H1 (cell line): ENCODE measurements around the gene IKZF1. TPM values are rescaled to one million over a fixed set of nuclear protein-coding genes. Genes with fewer than 3 reads are reported as not detected.

ENCODE experiments used
- CTCF ChIA-PET: fragments of 300-600 bp; sonication (Branson Sonifier 250); formaldehyde crosslinking; loops from one replicate; lab custom pipeline; 2021; ENCODE audit not compliant: partially characterized antibody; lab: Charles Lee
- POLR2A ChIA-PET: fragments of 300-600 bp; sonication (Branson Sonifier 250); formaldehyde crosslinking; loops from one replicate; lab custom pipeline; 2021; ENCODE audit warnings: inconsistent platforms; ENCODE audit not compliant: partially characterized antibody; lab: Charles Lee
- DNase-seq, 2 experiments: peaks; one replicate each; pipeline versions ENCODE4 v3.0.0 to v3.0.0-alpha.2; 2010 to 2022; ENCODE audit warnings: low spot score in 2 of 2, low read depth in 1 of 2, mixed read lengths in 1 of 2
- FAIRE-seq: peaks from 2 replicates; lab custom pipeline; 2011; peaks lifted over from hg19 to GRCh38; lab: Jason Lieb, UNC
- H2AFZ ChIP-seq: 2 replicates; pipeline ENCODE4 v1.8.1; 2012; ENCODE audit warnings: low read length, inconsistent platforms
- H2AK5ac ChIP-seq: 2 replicates; pipeline ENCODE4 v1.6.1; 2013; ENCODE audit warnings: low read depth, low read length
- H2BK120ac ChIP-seq: replicated peaks from 2 replicates; pipeline ENCODE3; 2013; ENCODE audit warnings: low read depth, low read length, inconsistent platforms
- H2BK12ac ChIP-seq: 2 replicates; pipeline ENCODE4 v1.6.1; 2013; ENCODE audit warnings: low read depth, low read length
- H2BK15ac ChIP-seq: 2 replicates; pipeline ENCODE4 v1.6.1; 2013; ENCODE audit warnings: low read length
- H2BK20ac ChIP-seq: 2 replicates; pipeline ENCODE4 v1.6.1; 2013; ENCODE audit warnings: low read length
- H2BK5ac ChIP-seq: 2 replicates; pipeline ENCODE4 v1.6.1; 2013; ENCODE audit warnings: low read depth, low read length
- H3K14ac ChIP-seq: 2 replicates; pipeline ENCODE4 v1.6.1; 2013; ENCODE audit warnings: inconsistent platforms; ENCODE audit not compliant: insufficient read length
- H3K18ac ChIP-seq: 2 replicates; pipeline ENCODE4 v1.6.1; 2013; ENCODE audit warnings: low read length; ENCODE audit errors: extremely low read depth
- H3K23ac ChIP-seq: 2 replicates; pipeline ENCODE4 v1.6.1; 2013; ENCODE audit warnings: inconsistent platforms; ENCODE audit not compliant: insufficient read length
- H3K23me2 ChIP-seq: 2 replicates; pipeline ENCODE4 v1.6.1; 2013; ENCODE audit warnings: low read depth, low read length
- H3K27ac ChIP-seq: 2 replicates; pipeline ENCODE4 v1.6.1; 2011; ENCODE audit warnings: low read depth, low read length, inconsistent platforms
- H3K27me3 ChIP-seq, 4 experiments: replicated peaks in 1 of 4; 1 replicate in 1 of 4; 2 replicates in 3 of 4; pipeline versions ENCODE4 v1.6.1 to v1.8.1; 2011 to 2013; ENCODE audit warnings: low read length in 3 of 4, mild to moderate bottlenecking in 3 of 4, inconsistent platforms in 2 of 4, mixed read lengths in 2 of 4, moderate library complexity in 1 of 4; ENCODE audit not compliant: control insufficient read depth in 3 of 4, insufficient read depth in 3 of 4; ENCODE audit errors: extremely low read depth in 1 of 4
- H3K36me3 ChIP-seq, 4 experiments: 2 replicates each; pipeline versions ENCODE4 v1.6.1 to v1.8.1; 2011 to 2013; ENCODE audit warnings: mild to moderate bottlenecking in 4 of 4, low read length in 3 of 4, moderate library complexity in 2 of 4, control low read depth in 1 of 4, inconsistent platforms in 1 of 4; ENCODE audit not compliant: insufficient read depth in 4 of 4, control insufficient read depth in 2 of 4
- H3K4ac ChIP-seq: replicated peaks from 2 replicates; pipeline ENCODE3; 2013; ENCODE audit warnings: low read length, low read depth, mixed read lengths, inconsistent platforms; ENCODE audit not compliant: insufficient read length
- H3K4me1 ChIP-seq, 4 experiments: replicated peaks in 1 of 4; 1 replicate in 1 of 4; 2 replicates in 3 of 4; pipeline versions ENCODE4 v1.6.1 to v1.8.1; 2011 to 2013; ENCODE audit warnings: low read length in 3 of 4, inconsistent platforms in 2 of 4, mixed read lengths in 1 of 4; ENCODE audit not compliant: insufficient read depth in 4 of 4, control insufficient read depth in 3 of 4
- H3K4me2 ChIP-seq, 2 experiments: 2 replicates each; pipeline versions ENCODE4 v1.6.1 to v1.8.1; 2011 to 2013; ENCODE audit warnings: low read depth in 2 of 2, low read length in 2 of 2, control low read depth in 1 of 2, inconsistent platforms in 1 of 2, mild to moderate bottlenecking in 1 of 2; ENCODE audit not compliant: insufficient read depth in 1 of 2
- H3K4me3 ChIP-seq, 4 experiments: fragments of 200-600, 300-600 bp in 1 of 4; sonication (generic), shearing (Covaris generic), sonication (Bioruptor Twin) in 1 of 4; 2 replicates each; pipeline versions ENCODE4 v1.5.1 to v1.8.1; 2011 to 2016; ENCODE audit warnings: low read length in 4 of 4, low read depth in 3 of 4, control low read depth in 2 of 4, inconsistent platforms in 2 of 4, mild to moderate bottlenecking in 2 of 4, mixed read lengths in 1 of 4, moderate library complexity in 1 of 4; ENCODE audit not compliant: insufficient read depth in 2 of 4; ENCODE audit errors: extremely low read depth in 1 of 4
- H3K56ac ChIP-seq: replicated peaks from 2 replicates; pipeline ENCODE3; 2013; ENCODE audit warnings: low read depth, mild to moderate bottlenecking, mixed read lengths, low read length, inconsistent platforms; ENCODE audit not compliant: insufficient read length
- H3K79me1 ChIP-seq: 2 replicates; pipeline ENCODE4 v1.6.1; 2013; ENCODE audit warnings: low read depth, low read length, control low read depth
- H3K79me2 ChIP-seq, 2 experiments: 2 replicates each; pipeline versions ENCODE4 v1.6.1 to v1.8.1; 2012 to 2013; ENCODE audit warnings: low read length in 2 of 2, mild to moderate bottlenecking in 2 of 2, inconsistent platforms in 1 of 2; ENCODE audit not compliant: insufficient read depth in 2 of 2, control insufficient read depth in 1 of 2
- H3K9ac ChIP-seq, 4 experiments: replicated peaks in 1 of 4; 1 replicate in 1 of 4; 2 replicates in 3 of 4; pipeline versions ENCODE4 v1.6.1 to v1.8.1; 2011 to 2013; ENCODE audit warnings: low read depth in 3 of 4, low read length in 3 of 4, control low read depth in 2 of 4, mild to moderate bottlenecking in 2 of 4, moderate library complexity in 2 of 4, inconsistent platforms in 1 of 4; ENCODE audit errors: extremely low read depth in 1 of 4
- H3K9me3 ChIP-seq, 2 experiments: 2 replicates each; pipeline versions ENCODE4 v1.6.1 to v1.8.1; 2012 to 2013; ENCODE audit warnings: mild to moderate bottlenecking in 2 of 2, moderate library complexity in 2 of 2, control low read depth in 1 of 2, inconsistent platforms in 1 of 2, low read depth in 1 of 2, low read length in 1 of 2, mixed read lengths in 1 of 2; ENCODE audit not compliant: insufficient read depth in 2 of 2
- H4K20me1 ChIP-seq, 2 experiments: replicated peaks in 1 of 2; 2 replicates each; pipeline versions ENCODE3 to v1.8.1; 2011 to 2013; ENCODE audit warnings: inconsistent platforms in 2 of 2, low read length in 2 of 2, mild to moderate bottlenecking in 1 of 2; ENCODE audit not compliant: insufficient read depth in 2 of 2, control insufficient read depth in 1 of 2
- H4K5ac ChIP-seq: 2 replicates; pipeline ENCODE4 v1.6.1; 2013; ENCODE audit warnings: low read length, low read depth, mixed read lengths, inconsistent platforms; ENCODE audit not compliant: insufficient read length
- H4K8ac ChIP-seq: 2 replicates; pipeline ENCODE4 v1.8.0; 2013; ENCODE audit warnings: mild to moderate bottlenecking, moderate library complexity, low read length, inconsistent platforms; ENCODE audit not compliant: insufficient read depth; ENCODE audit errors: extremely low read depth
- H4K91ac ChIP-seq: replicated peaks from 2 replicates; pipeline ENCODE3; 2013; ENCODE audit warnings: low read length, mixed read lengths, inconsistent platforms; ENCODE audit not compliant: insufficient read length
- BCL11A ChIP-seq, 2 experiments: IDR thresholded peaks; one replicate each; pipeline ENCODE4 v1.6.1; 2011; ENCODE audit warnings: low read depth in 2 of 2, low read length in 2 of 2, mild to moderate bottlenecking in 2 of 2
- FOSL1 ChIP-seq: IDR thresholded peaks from 2 replicates; pipeline ENCODE4 v1.6.1; 2011; ENCODE audit warnings: mild to moderate bottlenecking, low read depth, low read length, moderate library complexity; ENCODE audit not compliant: insufficient read depth
- GABPA ChIP-seq: IDR thresholded peaks from 2 replicates; pipeline ENCODE4 v1.6.1; 2011; ENCODE audit warnings: mild to moderate bottlenecking, low read length, moderate library complexity, borderline replicate concordance; ENCODE audit not compliant: insufficient read depth
- GTF2F1 ChIP-seq: IDR thresholded peaks from 2 replicates; pipeline ENCODE4 v1.6.1; 2012; ENCODE audit warnings: low read depth, low read length, improper control_type of control experiment, borderline replicate concordance
- RBBP5 ChIP-seq: IDR thresholded peaks from 2 replicates; pipeline ENCODE4 v1.7.1; 2012; ENCODE audit warnings: low read depth, mild to moderate bottlenecking, inconsistent platforms, low read length, moderate library complexity, borderline replicate concordance
- WGBS, 2 experiments: shearing (Covaris generic) in 1 of 2; methylation state at CpG; one replicate each; pipeline versions ENCODE4 v1.1.6 to v1.1.7; 2013 to 2015; ENCODE audit warnings: low lambda C conversion rate in 2 of 2, mixed read lengths in 2 of 2, inconsistent platforms in 1 of 2, low coverage in 1 of 2, missing lambda C conversion rate in 1 of 2; ENCODE audit not compliant: insufficient replicate concordance in 2 of 2, insufficient coverage in 1 of 2, insufficient read length in 1 of 2; ENCODE audit errors: extremely low coverage in 1 of 2, missing lambda C conversion rate in 1 of 2; 5-methylcytosine and 5-hydroxymethylcytosine counted together
- polyA plus RNA-seq, 7 experiments: library from polyadenylated mRNA; depleted of rRNA in 3 of 7; stranded (reverse) in 5 of 7; unstranded in 2 of 7; fragments of >200 nt in 5 of 7; fragments of 200-250 nt in 2 of 7; gene quantifications; 1 replicate in 5 of 7; 2 replicates in 1 of 7; 4 replicates in 1 of 7; pipeline versions ENCODE4 v1.2.1 to v1.2.3, GENCODE V29; 2011 to 2013; ENCODE audit warnings: missing spikeins in 2 of 7, mixed read lengths in 2 of 7
- total RNA-seq: library from RNA; stranded (reverse); fragmentation: NEBNext Ultra II Directional; extraction: Animal tissue kit (Norgen Biotek cat#: 25700); gene quantifications from 2 replicates; pipeline ENCODE4 v1.2.1, GENCODE V29; 2021
- TF ChIP-seq, protein P1 (sequence below): IDR thresholded peaks from 2 replicates; pipeline ENCODE4 v1.6.1; 2011; ENCODE audit warnings: low read depth, mild to moderate bottlenecking, low read length; ENCODE audit not compliant: insufficient read depth

Gene IKZF1
- total and polyA plus RNA-seq, 2 of the 8 experiments (the other 6 are each of a cell fraction or from before 2014, with no cell fraction given): 0.74 to 1.5 TPM

- H2BK120ac ChIP-seq: no peak overlapping the region
- no peak overlapping the region; the same call in 1 of the 2 replicates for H2BK12ac ChIP-seq
- no peak overlapping the region for H4K91ac ChIP-seq
- H4K5ac ChIP-seq: no peak overlapping the region
- H3K4me3 ChIP-seq: no peak overlapping the region
- H3K9me3 ChIP-seq: no peaks in the 10 kb centered on the region
- no peak overlapping the region for H2AFZ ChIP-seq
- H2BK20ac ChIP-seq: no peak overlapping the region
- H2BK5ac ChIP-seq: no peak overlapping the region
- ChIA-PET CTCF (interaction anchor here (0.9 to 5.1 kb wide), 8 partner anchors 10 to 714 kb away, joined by 3 to 50 read pairs (median 4); no protein-coding TSS in a partner anchor), POLR2A (no interaction called here)
- no peak overlapping the region for H3K18ac ChIP-seq
- H3K4me1 ChIP-seq: peaks cover 0 to 3% (median 1%) of the 10 kb centered on the region in 4 experiments; a peak in 4 of 7 replicates
- no peak overlapping the region for H2AK5ac ChIP-seq
- H3K79me2 ChIP-seq: no peaks in the 10 kb centered on the region
- no peak overlapping the region for H3K14ac ChIP-seq
- no peak overlapping the region for H3K27ac ChIP-seq
- H3K56ac ChIP-seq: no peak overlapping the region
- no peak overlapping the region for H4K8ac ChIP-seq
- TF ChIP-seq FOSL1 (no peak), BCL11A (IDR thresholded peaks at IDR 0.05; ENCODE audit: low read depth in 2 of 2, low read length in 2 of 2) (no peak), GABPA (no peak), GTF2F1 (no peak), RBBP5 (no peak)
- TF ChIP-seq, protein P1, sequence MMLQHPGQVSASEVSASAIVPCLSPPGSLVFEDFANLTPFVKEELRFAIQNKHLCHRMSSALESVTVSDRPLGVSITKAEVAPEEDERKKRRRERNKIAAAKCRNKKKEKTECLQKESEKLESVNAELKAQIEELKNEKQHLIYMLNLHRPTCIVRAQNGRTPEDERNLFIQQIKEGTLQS: no peak
- DNase-seq (no peak), FAIRE-seq (no peak)
- no peaks in the 10 kb centered on the region for H3K36me3 ChIP-seq
- no peak overlapping the region for H3K9ac ChIP-seq
- no peaks in the 10 kb centered on the region; a peak in 1 of 7 replicates for H3K27me3 ChIP-seq
- no peak overlapping the region for H3K4ac ChIP-seq
- H3K4me2 ChIP-seq: no peak overlapping the region
- H4K20me1 ChIP-seq: no peaks in the 10 kb centered on the region
- no peaks in the 10 kb centered on the region; the same call in 1 of the 2 replicates for H3K79me1 ChIP-seq
- H3K23me2 ChIP-seq: no peaks in the 10 kb centered on the region
- H2BK15ac ChIP-seq: no peak overlapping the region
- WGBS, 2 experiments: 91% methylated on average over 6 of the region's 6 CpGs; no CpG with 5 or more reads in 1 of the 2 experiments
- no peak overlapping the region for H3K23ac ChIP-seq
Observed at GRCh38 chr7:50415844-50416364, 111.4 kb downstream of the IKZF1 start.
